ENCODE data around the gene CHRNA4. TPM values are rescaled to one million over a fixed set of nuclear protein-coding genes. Genes with fewer than 3 reads are reported as not detected.

The CHRNA4 gene
- total and polyA plus RNA-seq, 2 of the 13 experiments (the other 11 are each of a cell fraction or from before 2014, with no cell fraction given), result not detected

GRCh38 chr20:63354636-63355350 lies 6.4 kb downstream of the CHRNA4 start (continued):
- TF ChIP-seq ZNF407 (CRISPR knock-in tag; IDR thresholded peaks at IDR 0.05; ENCODE audit: not compliant biosample characterization) (no peak), SETDB1 (CRISPR knock-in tag; IDR thresholded peaks at IDR 0.05; ENCODE audit: borderline replicate concordance) (0 out of 2 replicates have a peak, but pooled peaks have one; percentile 39), ETV5 (CRISPR knock-in tag; IDR thresholded peaks at IDR 0.05; ENCODE audit: borderline replicate concordance) (no peak), FOSL1 (CRISPR knock-in tag; IDR thresholded peaks at IDR 0.05; ENCODE audit: borderline replicate concordance) (no peak), HNF1A (IDR thresholded peaks at IDR 0.05; ENCODE audit: low read depth) (no peak), HNF1A (CRISPR knock-in tag; IDR thresholded peaks at IDR 0.05; ENCODE audit: borderline replicate concordance) (no peak), NFYB (CRISPR knock-in tag; IDR thresholded peaks at IDR 0.05) (no peak), THAP9 (CRISPR knock-in tag; IDR thresholded peaks at IDR 0.05; ENCODE audit: borderline replicate concordance) (no peak), NFE2 (CRISPR knock-in tag; IDR thresholded peaks at IDR 0.05) (no peak)
